ENCODE measurements around the gene SLC44A4. TPM values are rescaled to one million over a fixed set of nuclear protein-coding genes. Genes with fewer than 3 reads are reported as not detected.
"Not testable (repeated sequence)": the region's sequence is repeated elsewhere in the genome, so short reads cannot be mapped to it uniquely, and the experiment has no call there.

The SLC44A4 gene
- total RNA-seq, 1 donor from 2014 or later: 0.23 TPM

GRCh38 chr6:31864818-31865204 is 14.0 kb downstream of the SLC44A4 start:
- no peak for FAIRE-seq
- H3K4me3 Mint-ChIP-seq (ENCODE audit: unreplicated experiment): no peak overlapping the region

DNA sequence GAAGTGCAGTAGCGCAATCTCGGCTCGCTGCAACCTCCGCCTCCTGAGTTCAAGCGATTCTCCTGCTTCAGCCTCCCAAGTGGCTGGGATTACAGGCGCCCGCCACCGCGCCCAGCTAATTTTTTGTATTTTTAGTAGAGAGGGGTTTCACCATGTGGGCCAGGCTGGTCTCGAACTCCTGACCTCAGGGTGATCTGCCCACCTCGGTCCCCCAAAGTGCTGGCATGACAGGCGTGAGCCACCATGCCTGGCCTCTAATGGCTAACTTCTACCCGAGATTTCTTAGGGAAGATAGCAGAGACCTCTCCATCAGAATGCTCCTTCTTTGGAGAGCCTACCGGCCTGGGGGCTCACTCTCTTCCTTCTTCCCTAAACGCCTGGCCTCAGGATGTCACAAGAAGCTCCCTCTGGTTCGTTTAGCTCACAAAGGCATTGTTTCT is 14.7 kb downstream of the SLC44A4 start:
- peak overlapping the region; percentile 95 for H3K27ac Mint-ChIP-seq (ENCODE audit: unreplicated experiment)
- Histone ChIP-seq H3K4me2 (ENCODE audit: low read length) (peak overlapping the region; percentile 88), H3K4me3 (ENCODE audit: insufficient read depth, low read depth, low read length) (peak overlapping the region; percentile 75), H3K79me2 (ENCODE audit: insufficient read depth, low read length) (peaks cover 13% of the 10 kb centered on the region), H3K9ac (ENCODE audit: low read length) (peak overlapping the region; percentile 67), H4K20me1 (ENCODE audit: insufficient read depth, low read length) (peaks cover 10% of the 10 kb centered on the region), H2AFZ (ENCODE audit: low read depth, low read length) (peak overlapping the region; percentile 90)
- not testable (repeated sequence) for DNase-seq (ENCODE audit: low read depth); H3K4me1 ChIP-seq (ENCODE audit: insufficient read depth, low read length); H3K36me3 Mint-ChIP-seq (ENCODE audit: low read depth, unreplicated experiment); H3K36me3 ChIP-seq (ENCODE audit: insufficient read depth, low read length); H3K9me3 Mint-ChIP-seq (ENCODE audit: unreplicated experiment); H3K27me3 Mint-ChIP-seq (ENCODE audit: low read depth, unreplicated experiment); FAIRE-seq; H3K27ac ChIP-seq (ENCODE audit: low read depth, low read length); H3K27me3 ChIP-seq (ENCODE audit: insufficient read depth, low read length); H3K4me1 Mint-ChIP-seq (ENCODE audit: low read depth, unreplicated experiment); H3K9me3 ChIP-seq (ENCODE audit: insufficient read depth, low read depth, low read length)
- peak overlapping the region; percentile 95 for H3K4me3 Mint-ChIP-seq (ENCODE audit: unreplicated experiment)

More at GRCh38 chr6:31864818-31865204, 14.0 kb downstream of the SLC44A4 start:
- H3K9me3 ChIP-seq (ENCODE audit: insufficient read depth, low read depth, low read length): no peaks in the 10 kb centered on the region
- H3K79me2 ChIP-seq (ENCODE audit: insufficient read depth, low read length): peaks cover 13% of the 10 kb centered on the region
- no peak overlapping the region for H3K4me3 ChIP-seq (ENCODE audit: insufficient read depth, low read depth, low read length)
- no peak overlapping the region for H3K4me2 ChIP-seq (ENCODE audit: low read length)
- Mint-ChIP-seq H3K4me1 (ENCODE audit: low read depth, unreplicated experiment) (peaks cover 7% of the 10 kb centered on the region), H3K36me3 (ENCODE audit: low read depth, unreplicated experiment) (peaks cover 5% of the 10 kb centered on the region), H3K27me3 (ENCODE audit: low read depth, unreplicated experiment) (no peaks in the 10 kb centered on the region), H3K9me3 (ENCODE audit: unreplicated experiment) (no peaks in the 10 kb centered on the region), H3K27ac (ENCODE audit: unreplicated experiment) (no peak overlapping the region)
- DNase-seq (ENCODE audit: low read depth): no peak
- TF ChIP-seq EZH2 (IDR thresholded peaks at IDR 0.05; ENCODE audit: insufficient read depth, low read length): no peak
- no peak for TF ChIP-seq CTCF (IDR thresholded peaks at IDR 0.05; ENCODE audit: insufficient read depth, low read depth, low read length)
- H2AFZ ChIP-seq (ENCODE audit: low read depth, low read length): no peak overlapping the region
- peaks cover 10% of the 10 kb centered on the region for H4K20me1 ChIP-seq (ENCODE audit: insufficient read depth, low read length)
- H3K4me1 ChIP-seq (ENCODE audit: insufficient read depth, low read length): peaks cover 7% of the 10 kb centered on the region
- no peaks in the 10 kb centered on the region for H3K36me3 ChIP-seq (ENCODE audit: insufficient read depth, low read length)
- H3K9ac ChIP-seq (ENCODE audit: low read length): no peak overlapping the region
- no peaks in the 10 kb centered on the region for H3K27me3 ChIP-seq (ENCODE audit: insufficient read depth, low read length)
- H3K27ac ChIP-seq (ENCODE audit: low read depth, low read length): no peak overlapping the region

- Mint-ChIP-seq H3K4me1 (ENCODE audit: low read depth, unreplicated experiment) (peaks cover 7% of the 10 kb centered on the region), H3K27me3 (ENCODE audit: low read depth, unreplicated experiment) (no peaks in the 10 kb centered on the region), H3K27ac (ENCODE audit: unreplicated experiment) (peak within 1 kb of the TSS; percentile 95), H3K36me3 (ENCODE audit: low read depth, unreplicated experiment) (peaks cover 11% of the 10 kb centered on the region), H3K9me3 (ENCODE audit: unreplicated experiment) (no peaks in the 10 kb centered on the region), H3K4me3 (ENCODE audit: unreplicated experiment) (peak within 1 kb of the TSS; percentile 95)
- Histone ChIP-seq H3K27ac (ENCODE audit: low read depth, low read length) (peak within 1 kb of the TSS; percentile 81), H2AFZ (ENCODE audit: low read depth, low read length) (peak within 1 kb of the TSS; percentile 90), H4K20me1 (ENCODE audit: insufficient read depth, low read length) (peaks cover 10% of the 10 kb centered on the region), H3K36me3 (ENCODE audit: insufficient read depth, low read length) (peaks cover 4% of the 10 kb centered on the region), H3K9me3 (ENCODE audit: insufficient read depth, low read depth, low read length) (no peaks in the 10 kb centered on the region), H3K9ac (ENCODE audit: low read length) (peak within 1 kb of the TSS; percentile 87), H3K79me2 (ENCODE audit: insufficient read depth, low read length) (peaks cover 13% of the 10 kb centered on the region), H3K27me3 (ENCODE audit: insufficient read depth, low read length) (no peaks in the 10 kb centered on the region), H3K4me1 (ENCODE audit: insufficient read depth, low read length) (peaks cover 7% of the 10 kb centered on the region), H3K4me3 (ENCODE audit: insufficient read depth, low read depth, low read length) (peak within 1 kb of the TSS; percentile 84), H3K4me2 (ENCODE audit: low read length) (peak within 1 kb of the TSS; percentile 95)
- FAIRE-seq (peak; percentile 52), DNase-seq (ENCODE audit: low read depth) (peak; percentile 100)
- TF ChIP-seq CTCF (IDR thresholded peaks at IDR 0.05; ENCODE audit: insufficient read depth, low read depth, low read length) (no peak), EZH2 (IDR thresholded peaks at IDR 0.05; ENCODE audit: insufficient read depth, low read length) (no peak)
Observed at GRCh38 chr6:31862344-31863235, 16.2 kb downstream of the SLC44A4 start, which contains the start of gene NEU1. TSS of gene NEU1 (minus strand) at chr6:31862821. CDS start at chr6:31862776, 45 bp downstream.

All from astrocyte (in vitro differentiated cells and primary cell).